ENCODE data around the gene REPS1. TPM values are rescaled to one million over a fixed set of nuclear protein-coding genes. Genes with fewer than 3 reads are reported as not detected.
A peak's percentile ranks its signal among the peaks of the same experiment; 100 is the strongest.

Gene REPS1
- total and polyA plus RNA-seq, 2 of the 13 experiments (the other 11 are each of a cell fraction or from before 2014, with no cell fraction given): 36.4 to 38.3 TPM

DNA sequence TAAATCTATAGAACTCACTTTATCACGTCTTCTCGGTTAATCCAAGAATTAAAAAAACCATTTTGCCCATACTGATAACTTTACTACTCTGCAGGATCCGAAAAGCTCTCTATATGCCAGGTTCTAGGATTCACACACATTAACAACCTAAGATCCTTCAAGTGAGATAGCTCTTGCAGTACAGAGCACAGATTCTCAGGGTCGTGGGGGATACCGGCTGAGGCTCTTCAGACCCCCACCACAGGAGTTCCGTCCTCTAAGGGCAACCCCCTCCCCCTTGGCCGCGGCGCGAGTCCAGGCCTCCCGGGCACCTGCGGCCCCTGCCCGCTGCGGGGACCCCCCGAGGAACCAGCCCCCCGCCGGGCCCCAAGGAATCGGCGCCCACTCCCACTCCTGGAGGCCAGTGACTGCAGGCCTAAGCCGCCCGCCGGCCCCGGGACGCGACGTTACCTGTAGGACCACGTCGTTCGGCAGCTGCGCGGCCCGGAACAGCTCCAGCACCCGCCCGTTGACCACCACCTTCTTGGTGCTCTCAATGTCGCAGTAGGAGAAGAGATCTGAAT lies 892 bp downstream of the REPS1 start (continued):
- TF ChIP-seq REST (IDR thresholded peaks at IDR 0.05; ENCODE audit: borderline replicate concordance in 1 of 2, low read depth in 1 of 2, low read length in 2 of 2) (no peak), KAT8 (CRISPR knock-in tag; IDR thresholded peaks at IDR 0.05) (no peak), MYC (CRISPR knock-in tag; IDR thresholded peaks at IDR 0.05; ENCODE audit: borderline replicate concordance) (no peak), KDM5B (CRISPR knock-in tag; IDR thresholded peaks at IDR 0.05; ENCODE audit: borderline replicate concordance) (no peak; the same call in 1 of the 2 replicates), KLF9 (CRISPR knock-in tag; IDR thresholded peaks at IDR 0.05; ENCODE audit: low read depth) (no peak), HDAC2 (CRISPR knock-in tag; IDR thresholded peaks at IDR 0.05) (no peak), BRD4 (CRISPR knock-in tag; IDR thresholded peaks at IDR 0.05) (no peak), ZNF3 (CRISPR knock-in tag; IDR thresholded peaks at IDR 0.05) (no peak), AHR (CRISPR knock-in tag; IDR thresholded peaks at IDR 0.05) (no peak), MED1 (CRISPR knock-in tag; IDR thresholded peaks at IDR 0.05) (0 out of 2 replicates have a peak, but pooled peaks have one; percentile 9), ZNF616 (CRISPR knock-in tag; IDR thresholded peaks at IDR 0.05; ENCODE audit: low read depth) (no peak), PCBP2 (optimal IDR thresholded peaks at IDR 0.05; ENCODE audit: low read depth, low read length, poor library complexity, severe bottlenecking) (no peak), YEATS2 (CRISPR knock-in tag; IDR thresholded peaks at IDR 0.05; ENCODE audit: borderline replicate concordance) (no peak), CBFB (CRISPR knock-in tag; IDR thresholded peaks at IDR 0.05) (no peak), ZNF615 (CRISPR knock-in tag; IDR thresholded peaks at IDR 0.05; ENCODE audit: borderline replicate concordance) (no peak), ZNF33B (CRISPR knock-in tag; IDR thresholded peaks at IDR 0.05) (no peak), ZKSCAN5 (CRISPR knock-in tag; IDR thresholded peaks at IDR 0.05) (no peak)
- TF ChIP-seq, protein P1, sequence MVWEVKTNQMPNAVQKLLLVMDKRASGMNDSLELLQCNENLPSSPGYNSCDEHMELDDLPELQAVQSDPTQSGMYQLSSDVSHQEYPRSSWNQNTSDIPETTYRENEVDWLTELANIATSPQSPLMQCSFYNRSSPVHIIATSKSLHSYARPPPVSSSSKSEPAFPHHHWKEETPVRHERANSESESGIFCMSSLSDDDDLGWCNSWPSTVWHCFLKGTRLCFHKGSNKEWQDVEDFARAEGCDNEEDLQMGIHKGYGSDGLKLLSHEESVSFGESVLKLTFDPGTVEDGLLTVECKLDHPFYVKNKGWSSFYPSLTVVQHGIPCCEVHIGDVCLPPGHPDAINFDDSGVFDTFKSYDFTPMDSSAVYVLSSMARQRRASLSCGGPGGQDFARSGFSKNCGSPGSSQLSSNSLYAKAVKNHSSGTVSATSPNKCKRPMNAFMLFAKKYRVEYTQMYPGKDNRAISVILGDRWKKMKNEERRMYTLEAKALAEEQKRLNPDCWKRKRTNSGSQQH (CRISPR knock-in tag; IDR thresholded peaks at IDR 0.05; ENCODE audit: low read depth): no peak
- TF ChIP-seq, protein P2, sequence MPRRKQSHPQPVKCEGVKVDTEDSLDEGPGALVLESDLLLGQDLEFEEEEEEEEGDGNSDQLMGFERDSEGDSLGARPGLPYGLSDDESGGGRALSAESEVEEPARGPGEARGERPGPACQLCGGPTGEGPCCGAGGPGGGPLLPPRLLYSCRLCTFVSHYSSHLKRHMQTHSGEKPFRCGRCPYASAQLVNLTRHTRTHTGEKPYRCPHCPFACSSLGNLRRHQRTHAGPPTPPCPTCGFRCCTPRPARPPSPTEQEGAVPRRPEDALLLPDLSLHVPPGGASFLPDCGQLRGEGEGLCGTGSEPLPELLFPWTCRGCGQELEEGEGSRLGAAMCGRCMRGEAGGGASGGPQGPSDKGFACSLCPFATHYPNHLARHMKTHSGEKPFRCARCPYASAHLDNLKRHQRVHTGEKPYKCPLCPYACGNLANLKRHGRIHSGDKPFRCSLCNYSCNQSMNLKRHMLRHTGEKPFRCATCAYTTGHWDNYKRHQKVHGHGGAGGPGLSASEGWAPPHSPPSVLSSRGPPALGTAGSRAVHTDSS (CRISPR knock-in tag; conservative IDR thresholded peaks at IDR 0.05): no peak
- TF ChIP-seq, protein P3, sequence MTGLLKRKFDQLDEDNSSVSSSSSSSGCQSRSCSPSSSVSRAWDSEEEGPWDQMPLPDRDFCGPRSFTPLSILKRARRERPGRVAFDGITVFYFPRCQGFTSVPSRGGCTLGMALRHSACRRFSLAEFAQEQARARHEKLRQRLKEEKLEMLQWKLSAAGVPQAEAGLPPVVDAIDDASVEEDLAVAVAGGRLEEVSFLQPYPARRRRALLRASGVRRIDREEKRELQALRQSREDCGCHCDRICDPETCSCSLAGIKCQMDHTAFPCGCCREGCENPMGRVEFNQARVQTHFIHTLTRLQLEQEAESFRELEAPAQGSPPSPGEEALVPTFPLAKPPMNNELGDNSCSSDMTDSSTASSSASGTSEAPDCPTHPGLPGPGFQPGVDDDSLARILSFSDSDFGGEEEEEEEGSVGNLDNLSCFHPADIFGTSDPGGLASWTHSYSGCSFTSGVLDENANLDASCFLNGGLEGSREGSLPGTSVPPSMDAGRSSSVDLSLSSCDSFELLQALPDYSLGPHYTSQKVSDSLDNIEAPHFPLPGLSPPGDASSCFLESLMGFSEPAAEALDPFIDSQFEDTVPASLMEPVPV (CRISPR knock-in tag; IDR thresholded peaks at IDR 0.05): peak; percentile 30; the same call in 1 of the 2 replicates
- TF ChIP-seq, protein P4, sequence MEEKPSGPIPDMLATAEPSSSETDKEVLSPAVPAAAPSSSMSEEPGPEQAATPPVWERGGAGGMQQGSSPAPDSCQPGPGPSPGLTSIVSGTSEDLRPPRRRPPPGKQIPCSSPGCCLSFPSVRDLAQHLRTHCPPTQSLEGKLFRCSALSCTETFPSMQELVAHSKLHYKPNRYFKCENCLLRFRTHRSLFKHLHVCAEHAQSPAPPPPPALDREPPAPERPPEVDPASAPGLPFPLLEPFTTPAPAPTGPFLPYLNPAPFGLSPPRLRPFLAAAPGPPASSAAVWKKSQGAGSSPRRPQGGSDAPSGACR (CRISPR knock-in tag; IDR thresholded peaks at IDR 0.05): no peak
